Tibial artery (tissue), 4 donors: ENCODE data around the gene PDE11A.

Source experiments
- DNase-seq, 2 donors: peaks; one replicate each; pipeline ENCODE4 v3.0.0-alpha.2; 2019
- H3K27ac ChIP-seq, 2 donors: fragments of 200-600 bp; sonication (generic) in 1 of 2; 1 replicate in 1 of 2; 2 replicates in 1 of 2; pipeline ENCODE4 v1.5.1; 2018 to 2019; ENCODE audit warnings: mild to moderate bottlenecking in 1 of 2
- H3K27me3 ChIP-seq, 2 donors: fragments of 200-600 bp; sonication (generic) in 1 of 2; one replicate each; pipeline versions ENCODE4 v1.5.1 to v1.6.0; 2016 to 2019
- H3K36me3 ChIP-seq, 3 donors: fragments of 200-600 bp; sonication (generic) in 2 of 3; one replicate each; pipeline ENCODE4 v1.5.1; 2016 to 2019; ENCODE audit warnings: mild to moderate bottlenecking in 2 of 3
- H3K4me1 ChIP-seq, 4 donors: fragments of 200-600 bp; sonication (generic) in 2 of 4; 1 replicate in 3 of 4; 2 replicates in 1 of 4; pipeline ENCODE4 v1.5.1; 2016 to 2019
- H3K4me3 ChIP-seq, 2 donors: fragments of 200-600 bp; sonication (generic) in 1 of 2; 1 replicate in 1 of 2; 2 replicates in 1 of 2; pipeline ENCODE4 v1.5.1; 2018 to 2019; ENCODE audit warnings: mild to moderate bottlenecking in 2 of 2
- H3K9me3 ChIP-seq, 3 donors: fragments of 200-600 bp; sonication (generic) in 1 of 3; one replicate each; pipeline ENCODE4 v1.5.1; 2016 to 2019
- intact Hi-C: fragments of 100-400 bp; cut with DNase I; formaldehyde crosslinking; loops from one replicate; pipeline ENCODE4 v1.15.0; 2023; ENCODE audit warnings: low total_unique reads
- TF ChIP-seq, protein P1 (sequence below), 2 experiments: fragments of 200-600 bp in 1 of 2; fragments of 450-650 bp in 1 of 2; IDR thresholded peaks; one replicate each; pipeline ENCODE4 v1.5.1; 2017 to 2019; ENCODE audit warnings: antibody characterized with exemption in 2 of 2, mild to moderate bottlenecking in 1 of 2, moderate library complexity in 1 of 2

PDE11A gene

DNA sequence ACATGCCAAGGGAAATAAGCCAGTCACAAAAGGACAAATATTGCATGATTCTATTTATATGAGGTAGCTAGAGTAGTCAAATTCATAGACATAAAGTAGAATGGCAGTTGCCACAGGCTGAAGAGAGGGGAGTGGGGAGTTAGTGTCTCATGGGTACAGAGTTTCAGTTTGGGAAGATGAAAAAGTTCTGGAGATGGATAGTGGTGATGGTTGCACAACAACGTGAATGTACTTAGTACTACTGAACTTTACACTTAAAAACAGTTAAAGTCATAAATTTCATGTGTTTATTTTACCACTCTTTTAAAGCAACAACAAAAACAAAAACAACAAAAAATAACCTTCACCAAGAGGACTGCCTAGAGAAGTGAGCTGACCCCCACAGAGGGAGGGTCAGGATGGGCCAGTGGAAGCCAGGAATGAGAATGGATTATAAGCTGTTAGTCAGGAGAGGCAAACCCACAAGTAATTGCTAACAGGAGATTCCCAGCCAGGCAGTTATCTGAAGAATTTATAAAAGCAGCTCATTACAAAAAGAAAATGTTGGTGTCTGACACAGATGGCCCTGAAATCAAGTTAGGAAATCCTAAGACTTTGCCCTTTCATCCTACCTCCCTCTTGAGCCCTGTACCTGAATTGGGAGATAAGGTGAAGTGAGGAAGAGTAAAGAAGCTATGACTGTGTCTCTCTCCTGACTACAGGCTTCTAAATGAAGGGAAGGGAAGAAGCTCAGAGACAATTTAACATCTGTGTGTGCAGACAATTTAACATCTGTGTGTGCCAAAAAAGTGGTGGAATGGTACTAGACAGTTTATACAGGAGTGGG, 263.4 kb downstream of the PDE11A start:
- no peak overlapping the region for H3K27ac ChIP-seq
- H3K4me1 ChIP-seq = no peaks in the 10 kb centered on the region
- H3K9me3 ChIP-seq = no peaks in the 10 kb centered on the region
- TF ChIP-seq, protein P1, sequence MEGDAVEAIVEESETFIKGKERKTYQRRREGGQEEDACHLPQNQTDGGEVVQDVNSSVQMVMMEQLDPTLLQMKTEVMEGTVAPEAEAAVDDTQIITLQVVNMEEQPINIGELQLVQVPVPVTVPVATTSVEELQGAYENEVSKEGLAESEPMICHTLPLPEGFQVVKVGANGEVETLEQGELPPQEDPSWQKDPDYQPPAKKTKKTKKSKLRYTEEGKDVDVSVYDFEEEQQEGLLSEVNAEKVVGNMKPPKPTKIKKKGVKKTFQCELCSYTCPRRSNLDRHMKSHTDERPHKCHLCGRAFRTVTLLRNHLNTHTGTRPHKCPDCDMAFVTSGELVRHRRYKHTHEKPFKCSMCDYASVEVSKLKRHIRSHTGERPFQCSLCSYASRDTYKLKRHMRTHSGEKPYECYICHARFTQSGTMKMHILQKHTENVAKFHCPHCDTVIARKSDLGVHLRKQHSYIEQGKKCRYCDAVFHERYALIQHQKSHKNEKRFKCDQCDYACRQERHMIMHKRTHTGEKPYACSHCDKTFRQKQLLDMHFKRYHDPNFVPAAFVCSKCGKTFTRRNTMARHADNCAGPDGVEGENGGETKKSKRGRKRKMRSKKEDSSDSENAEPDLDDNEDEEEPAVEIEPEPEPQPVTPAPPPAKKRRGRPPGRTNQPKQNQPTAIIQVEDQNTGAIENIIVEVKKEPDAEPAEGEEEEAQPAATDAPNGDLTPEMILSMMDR (IDR thresholded peaks at IDR 0.05) = no peak
- H3K36me3 ChIP-seq = no peaks in the 10 kb centered on the region
- no peaks in the 10 kb centered on the region for H3K27me3 ChIP-seq
- intact Hi-C loops = no loop called here
- DNase-seq = no peak
- no peak overlapping the region for H3K4me3 ChIP-seq

DNA sequence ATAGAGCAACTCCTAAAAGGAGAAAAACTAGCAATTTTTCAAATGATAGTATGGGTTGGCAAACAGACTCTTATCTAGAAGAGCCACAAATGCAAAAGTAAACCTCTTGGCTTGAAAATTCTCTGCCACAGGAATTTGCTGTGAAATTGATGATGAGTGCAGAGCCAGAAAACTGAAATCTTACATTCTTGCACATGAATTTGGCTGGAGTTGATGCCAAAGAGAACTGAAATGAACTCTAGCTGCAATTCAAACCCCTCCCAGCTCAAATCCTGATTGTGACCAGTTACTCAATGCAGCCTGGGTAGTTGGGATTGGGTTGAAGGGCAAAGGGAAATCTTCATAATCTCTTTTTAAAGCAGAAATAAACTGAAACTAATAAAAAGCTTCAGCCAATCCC, 266.6 kb downstream of the PDE11A start:
- intact Hi-C loops = no loop called here
- Histone ChIP-seq H3K4me3 (no peak overlapping the region), H3K4me1 (no peaks in the 10 kb centered on the region), H3K27ac (no peak overlapping the region), H3K27me3 (no peaks in the 10 kb centered on the region), H3K9me3 (no peaks in the 10 kb centered on the region), H3K36me3 (no peaks in the 10 kb centered on the region)
- DNase-seq = no peak
- TF ChIP-seq, protein P1 (IDR thresholded peaks at IDR 0.05) = no peak

- no peak overlapping the region for H3K27ac ChIP-seq
- no peak for DNase-seq
- intact Hi-C loops = no loop called here
- no peak overlapping the region for H3K4me3 ChIP-seq
- H3K9me3 ChIP-seq = no peaks in the 10 kb centered on the region
- TF ChIP-seq, protein P1 (IDR thresholded peaks at IDR 0.05) = no peak
- H3K27me3 ChIP-seq = no peaks in the 10 kb centered on the region
- H3K36me3 ChIP-seq = no peaks in the 10 kb centered on the region
- H3K4me1 ChIP-seq = no peaks in the 10 kb centered on the region
These were observed 273.0 kb downstream of the PDE11A start for GRCh38 chr2:177799531-177799930.

DNA sequence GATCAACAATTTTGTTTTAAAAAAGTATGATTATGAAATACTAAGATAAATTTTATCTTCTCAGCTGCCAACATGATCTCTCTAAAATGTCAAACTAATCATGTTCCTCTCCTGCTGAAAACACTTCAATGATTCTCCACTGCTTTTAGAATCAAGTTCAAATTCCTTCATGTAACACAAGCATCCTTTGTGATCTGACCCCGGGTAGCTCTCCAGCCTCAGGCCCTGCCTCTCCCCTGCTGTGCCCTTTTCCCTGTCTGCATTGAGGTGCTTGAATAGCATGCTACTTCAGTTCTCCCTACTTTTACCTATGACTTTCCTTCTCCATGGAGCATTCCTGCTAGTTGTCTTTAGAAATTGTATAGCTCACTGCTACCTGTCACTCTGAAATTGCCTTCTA, 274.8 kb downstream of the PDE11A start:
- TF ChIP-seq, protein P1 (IDR thresholded peaks at IDR 0.05) = no peak
- H3K9me3 ChIP-seq = no peaks in the 10 kb centered on the region
- DNase-seq = no peak
- no peaks in the 10 kb centered on the region for H3K4me1 ChIP-seq
- H3K4me3 ChIP-seq = no peak overlapping the region
- H3K27ac ChIP-seq = no peak overlapping the region
- no peaks in the 10 kb centered on the region for H3K36me3 ChIP-seq
- intact Hi-C loops = no loop called here
- no peaks in the 10 kb centered on the region for H3K27me3 ChIP-seq

DNA sequence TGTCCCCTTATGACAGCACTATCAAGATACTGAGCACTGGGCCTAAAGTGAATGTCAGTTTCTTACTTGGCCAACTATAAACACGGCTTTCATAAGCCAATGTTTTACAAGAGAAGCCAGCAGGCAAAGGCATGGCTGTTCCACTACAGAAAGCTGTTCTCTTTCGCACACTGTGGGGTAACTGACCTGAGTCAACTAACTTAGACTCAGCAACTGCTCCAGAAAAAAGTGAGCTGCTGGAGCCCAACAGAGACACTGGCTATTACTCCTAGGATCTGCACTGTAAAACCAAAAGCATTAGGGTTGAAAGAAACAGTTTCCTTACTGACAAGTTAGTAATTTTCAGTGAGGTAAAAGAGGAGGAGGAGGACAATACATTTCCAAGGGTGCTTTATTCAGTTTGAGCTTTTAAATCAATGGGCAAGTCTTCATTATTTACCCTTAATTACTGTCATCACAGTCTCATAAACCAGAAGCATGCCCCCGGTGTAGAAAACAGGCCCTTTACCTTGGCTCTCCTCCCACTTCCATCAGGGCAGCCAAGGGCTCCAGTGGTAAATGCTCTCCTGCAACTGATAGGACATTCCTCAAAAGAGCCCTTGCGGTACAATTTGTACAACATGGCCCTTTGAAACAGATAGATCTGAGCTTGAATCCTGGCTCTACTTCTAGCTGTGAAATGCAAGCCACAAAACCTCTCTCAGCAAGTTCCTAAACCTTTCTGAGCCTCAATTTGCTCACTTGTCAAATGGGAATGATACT, 275.7 kb downstream of the PDE11A start:
- no peaks in the 10 kb centered on the region for H3K4me1 ChIP-seq
- TF ChIP-seq, protein P1 (IDR thresholded peaks at IDR 0.05) = no peak

More for the DNA sequence above, 275.7 kb downstream of the PDE11A start:
- DNase-seq = no peak
- Histone ChIP-seq H3K36me3 (no peaks in the 10 kb centered on the region), H3K27me3 (no peaks in the 10 kb centered on the region), H3K4me3 (no peak overlapping the region), H3K9me3 (no peaks in the 10 kb centered on the region), H3K27ac (no peak overlapping the region)
- intact Hi-C loops = no loop called here
